Astrocyte of the spinal cord (primary cell): Measurements from ENCODE around the gene KIAA2012.

Source experiments
- DNase-seq: peaks from one replicate; pipeline ENCODE4 v3.0.0; 2011; ENCODE audit warnings: low read depth, low spot score
- H3K4me3 ChIP-seq: 2 replicates; pipeline ENCODE4 v1.5.1; 2011; ENCODE audit warnings: low read depth, mild to moderate bottlenecking, low read length, moderate library complexity
- CTCF ChIP-seq: IDR thresholded peaks from 2 replicates; pipeline ENCODE4 v1.5.1; 2012; ENCODE audit warnings: low read depth, mild to moderate bottlenecking, low read length, inconsistent platforms
- in situ Hi-C: cut with HindIII; loops from 2 replicates; pipeline ENCODE4 v1.10.0; 2017; ENCODE audit warnings: low sequenced_read_pairs

Gene KIAA2012

DNA sequence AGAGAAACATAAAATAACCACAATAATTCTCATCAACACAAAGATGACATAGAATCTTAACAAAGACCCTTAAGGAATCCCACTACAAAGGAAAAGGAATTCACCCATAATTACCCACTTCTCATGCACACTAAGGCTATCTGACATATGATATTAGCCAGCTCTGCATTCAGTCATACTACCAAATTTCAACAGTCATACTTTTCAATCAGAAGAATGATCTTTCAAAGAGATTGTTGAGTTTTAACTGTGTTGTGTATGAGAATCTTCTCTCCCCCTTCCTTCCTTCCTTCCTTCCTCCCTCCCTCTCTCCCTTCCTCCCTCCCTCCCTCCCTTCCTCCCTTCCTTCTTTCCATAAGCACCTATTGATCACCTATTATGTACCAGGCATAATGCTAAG is 22.4 kb upstream of the KIAA2012 start:
- H3K4me3 ChIP-seq: no peak overlapping the region
- in situ Hi-C loops: no loop called here
- no peak for DNase-seq
- no peak for TF ChIP-seq CTCF

GRCh38 chr2:202051499-202052161 is 21.4 kb upstream of the KIAA2012 start:
- DNase-seq: peak; percentile 56
- in situ Hi-C loops: no loop called here
- TF ChIP-seq CTCF: no peak
- H3K4me3 ChIP-seq: no peak overlapping the region

GRCh38 chr2:202052235-202052634 is 20.8 kb upstream of the KIAA2012 start:
- in situ Hi-C loops: no loop called here
- no peak for DNase-seq
- no peak overlapping the region for H3K4me3 ChIP-seq
- no peak for TF ChIP-seq CTCF

GRCh38 chr2:202054679-202055078 is 18.4 kb upstream of the KIAA2012 start:
- in situ Hi-C loops: no loop called here

DNA sequence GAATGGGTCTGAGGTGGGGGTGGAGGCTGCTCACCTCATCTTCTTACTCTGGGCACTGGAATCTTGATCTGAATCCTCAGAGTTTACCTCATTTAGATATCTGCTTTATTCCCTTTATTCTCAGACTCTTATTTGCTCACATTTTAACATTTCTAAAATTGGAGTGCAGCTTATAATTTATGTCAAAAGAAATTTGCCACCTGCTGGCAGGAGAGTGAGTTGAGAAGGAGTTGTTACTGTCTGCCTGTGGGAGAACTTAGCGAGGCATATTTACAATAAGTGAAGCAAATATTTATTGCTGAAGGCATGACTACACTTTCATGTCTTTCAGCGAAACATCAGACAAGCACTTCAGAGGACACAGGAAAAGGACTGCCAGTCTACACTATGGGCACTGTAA is 16.4 kb upstream of the KIAA2012 start:
- no peak overlapping the region for H3K4me3 ChIP-seq
- DNase-seq: no peak
- peak; percentile 39 for TF ChIP-seq CTCF
- in situ Hi-C loops: no loop called here

More at GRCh38 chr2:202054679-202055078, 18.4 kb upstream of the KIAA2012 start:
- no peak overlapping the region for H3K4me3 ChIP-seq
- TF ChIP-seq CTCF: no peak
- DNase-seq: no peak

- no peak overlapping the region for H3K4me3 ChIP-seq
- TF ChIP-seq CTCF: peak; percentile 30
- in situ Hi-C loops: no loop called here
- no peak for DNase-seq
Measured at GRCh38 chr2:202060218-202060617, 12.8 kb upstream of the KIAA2012 start.
